GM23338 (cell line): ENCODE data around the gene RABGAP1L. TPM values are rescaled to one million over a fixed set of nuclear protein-coding genes. Genes with fewer than 3 reads are reported as not detected.

Experiments used
- ATAC-seq: fragments of 200-7000 bp; cut with Tn5 transposase; 3 replicates; pipeline ENCODE4 v1.9.1; 2020
- DNase-seq: peaks from one replicate; pipeline ENCODE4 v3.0.0-alpha.2; 2015; ENCODE audit warnings: low spot score
- H2AFZ ChIP-seq: fragments of 200-600 bp; sonication (generic); 2 replicates; pipeline ENCODE4 v1.8.0; 2016; ENCODE audit warnings: antibody characterized with exemption, mild to moderate bottlenecking, moderate library complexity
- H3F3A ChIP-seq: fragments of 200-600 bp; sonication (generic); replicated peaks from 2 replicates; pipeline ENCODE4 v1.8.0; 2017; ENCODE audit warnings: antibody characterized with exemption, mixed run types, low read depth
- H3K27ac ChIP-seq: fragments of 200-600 bp; sonication (generic); 2 replicates; pipeline ENCODE4 v1.6.1; 2016; ENCODE audit warnings: low read depth
- H3K27me3 ChIP-seq: fragments of 200-600 bp; sonication (generic); 2 replicates; pipeline ENCODE4 v1.8.0; 2016; ENCODE audit warnings: mild to moderate bottlenecking, mixed run types, moderate library complexity; ENCODE audit not compliant: insufficient read depth
- H3K36me3 ChIP-seq: fragments of 200-600 bp; sonication (generic); 2 replicates; pipeline ENCODE4 v1.8.0; 2016; ENCODE audit warnings: mild to moderate bottlenecking; ENCODE audit not compliant: insufficient read depth
- H3K4me1 ChIP-seq: fragments of 200-600 bp; sonication (generic); 2 replicates; pipeline ENCODE4 v1.8.0; 2016; ENCODE audit warnings: mild to moderate bottlenecking, moderate library complexity; ENCODE audit not compliant: insufficient read depth
- H3K4me2 ChIP-seq: fragments of 200-600 bp; sonication (generic); 2 replicates; pipeline ENCODE4 v1.7.1; 2017; ENCODE audit warnings: mixed run types
- H3K4me3 ChIP-seq: fragments of 200-600 bp; sonication (generic); 2 replicates; pipeline ENCODE4 v1.6.1; 2016; ENCODE audit warnings: mixed run types
- H3K79me2 ChIP-seq: fragments of 200-600 bp; sonication (generic); replicated peaks from 2 replicates; pipeline ENCODE4 v1.8.0; 2017; ENCODE audit warnings: mild to moderate bottlenecking; ENCODE audit not compliant: insufficient read depth
- H3K9me2 ChIP-seq: fragments of 200-600 bp; sonication (generic); 2 replicates; pipeline ENCODE4 v1.8.0; 2017; ENCODE audit not compliant: insufficient read depth
- H4K20me1 ChIP-seq: fragments of 200-600 bp; sonication (generic); replicated peaks from 2 replicates; pipeline ENCODE4 v1.8.0; 2017; ENCODE audit warnings: mild to moderate bottlenecking; ENCODE audit not compliant: insufficient read depth
- H3K27ac Mint-ChIP-seq: 2 replicates; pipeline ENCODE4 v1.8.0; 2020; ENCODE audit warnings: inconsistent platforms, mild to moderate bottlenecking, moderate library complexity, mixed read lengths
- H3K27me3 Mint-ChIP-seq: 3 replicates; pipeline ENCODE4 v1.8.0; 2022; ENCODE audit warnings: low read depth, mild to moderate bottlenecking, moderate library complexity, mixed read lengths, inconsistent platforms; ENCODE audit not compliant: insufficient read depth, poor library complexity
- H3K36me3 Mint-ChIP-seq: 3 replicates; pipeline ENCODE4 v1.8.0; 2021; ENCODE audit warnings: low read depth, mild to moderate bottlenecking, inconsistent platforms, moderate library complexity, mixed read lengths
- H3K4me1 Mint-ChIP-seq: 3 replicates; pipeline ENCODE4 v1.8.0; 2020; ENCODE audit warnings: mild to moderate bottlenecking, inconsistent platforms, mixed read lengths
- H3K4me3 Mint-ChIP-seq: 3 replicates; pipeline ENCODE4 v1.8.0; 2021; ENCODE audit warnings: moderate library complexity, mild to moderate bottlenecking, inconsistent platforms, mixed read lengths
- H3K9me3 Mint-ChIP-seq: 3 replicates; pipeline ENCODE4 v1.8.0; 2020; ENCODE audit warnings: moderate library complexity, mild to moderate bottlenecking, inconsistent platforms, mixed read lengths
- CTCF ChIP-seq, 2 experiments: fragments of 200-600 bp in 1 of 2; sonication (generic) in 1 of 2; conservative IDR thresholded peaks; 2 replicates each; pipeline versions ENCODE4 v1.5.1 to v1.6.1; 2016 to 2017; ENCODE audit warnings: antibody characterized with exemption in 2 of 2, low read depth in 2 of 2, mild to moderate bottlenecking in 2 of 2, moderate library complexity in 1 of 2
- ETS1 ChIP-seq: IDR thresholded peaks from 2 replicates; pipeline ENCODE4 v1.6.1; 2016; ENCODE audit warnings: antibody characterized with exemption
- EZH2 ChIP-seq: fragments of 200-600 bp; sonication (generic); IDR thresholded peaks from one replicate; pipeline ENCODE4 v1.8.0; 2017; ENCODE audit warnings: antibody characterized with exemption, mild to moderate bottlenecking, low read depth; ENCODE audit not compliant: unreplicated experiment
- JUNB ChIP-seq: IDR thresholded peaks from one replicate; pipeline ENCODE4 v1.6.1; 2016; ENCODE audit warnings: antibody characterized with exemption; ENCODE audit not compliant: unreplicated experiment
- NANOG ChIP-seq: IDR thresholded peaks from 2 replicates; pipeline ENCODE4 v1.6.1; 2016; ENCODE audit warnings: antibody characterized with exemption, borderline replicate concordance
- POLR2AphosphoS5 ChIP-seq: IDR thresholded peaks from 2 replicates; pipeline ENCODE4 v1.6.1; 2016; ENCODE audit warnings: antibody characterized with exemption, low read depth
- STAT1 ChIP-seq: IDR thresholded peaks from one replicate; pipeline ENCODE4 v1.6.1; 2016; ENCODE audit warnings: antibody characterized with exemption; ENCODE audit not compliant: unreplicated experiment
- ZNF114 ChIP-seq: fragments of 250-450 bp; sonication (Bioruptor Pico); IDR thresholded peaks from 2 replicates; pipeline ENCODE4 v1.5.0; 2020; ENCODE audit warnings: mild to moderate bottlenecking, moderate library complexity
- ZNF331 ChIP-seq: fragments of 250-450 bp; sonication (Bioruptor Pico); IDR thresholded peaks from 2 replicates; pipeline ENCODE4 v1.5.0; 2020; ENCODE audit warnings: low read depth, mild to moderate bottlenecking, moderate library complexity
- ZNF462 ChIP-seq: fragments of 250-450 bp; sonication (Bioruptor Pico); IDR thresholded peaks from 2 replicates; pipeline ENCODE4 v1.5.0; 2020; ENCODE audit warnings: mild to moderate bottlenecking, moderate library complexity
- polyA plus RNA-seq: library from polyadenylated mRNA; unstranded; fragments of >200 nt; fragmentation: Nextera tagmentation; extraction: Ambion mirVana; gene quantifications from 2 replicates; pipeline ENCODE4 v1.2.1, GENCODE V29; 2016
- total RNA-seq: library from RNA; depleted of rRNA; stranded (reverse); fragments of >200 nt; shearing (Covaris generic); gene quantifications from 2 replicates; pipeline ENCODE4 v1.2.3, GENCODE V29; 2014

The RABGAP1L gene
- total and polyA plus RNA-seq, 2 experiments from 2014 or later: 83.2 to 136 TPM

- no peaks in the 10 kb centered on the region for H3K9me2 ChIP-seq
- no peak overlapping the region for H3K4me3 Mint-ChIP-seq
- H3K27me3 Mint-ChIP-seq: peaks cover 3% of the 10 kb centered on the region
- H3K36me3 ChIP-seq: no peaks in the 10 kb centered on the region
- H3K4me1 Mint-ChIP-seq: no peaks in the 10 kb centered on the region
- H2AFZ ChIP-seq: no peak overlapping the region
- TF ChIP-seq STAT1 (no peak), ZNF331 (no peak), POLR2AphosphoS5 (no peak), ZNF114 (CRISPR knock-in tag) (no peak), ZNF462 (CRISPR knock-in tag) (no peak), JUNB (no peak), CTCF (conservative IDR thresholded peaks at IDR 0.05; ENCODE audit: low read depth in 2 of 2) (no peak), NANOG (no peak), ETS1 (no peak), EZH2 (no peak)
- H3K4me2 ChIP-seq: no peak overlapping the region
- no peaks in the 10 kb centered on the region for H4K20me1 ChIP-seq
- no peak for DNase-seq
- no peak overlapping the region for H3K27ac Mint-ChIP-seq
- H3K27ac ChIP-seq: no peak overlapping the region
- H3K36me3 Mint-ChIP-seq: peaks cover 6% of the 10 kb centered on the region; the same call in 1 of the 3 replicates
- H3K4me3 ChIP-seq: no peak overlapping the region
- no peaks in the 10 kb centered on the region for H3K27me3 ChIP-seq
- H3K4me1 ChIP-seq: no peaks in the 10 kb centered on the region
- ATAC-seq: no peak
- H3K79me2 ChIP-seq: no peaks in the 10 kb centered on the region
- H3K9me3 Mint-ChIP-seq: peaks cover 40% of the 10 kb centered on the region
- no peaks in the 10 kb centered on the region for H3F3A ChIP-seq
These were observed 418.4 kb downstream of the RABGAP1L start for GRCh38 chr1:174577681-174578080.
